Measurements from ENCODE around the gene THSD4.

GRCh38 chr15:71409541-71409940 lies 294.3 kb downstream of the THSD4 start:
- TF ChIP-seq CTCF (conservative IDR thresholded peaks at IDR 0.05) (no peak), ZFX (IDR thresholded peaks at IDR 0.05) (no peak)

Data from C4-2B (cell line).